Neural cell (in vitro differentiated cells): ENCODE results near the gene KIAA0753. TPM values are rescaled to one million over a fixed set of nuclear protein-coding genes. Genes with fewer than 3 reads are reported as not detected.

ENCODE experiments used
- H2AFZ ChIP-seq: fragments of 200-600, 300-800 bp; sonication (generic), shearing (Covaris generic); 2 replicates; pipeline ENCODE4 v1.6.0; 2014; ENCODE audit warnings: low read depth, mild to moderate bottlenecking, antibody characterized with exemption, low read length, moderate library complexity
- H3F3A ChIP-seq: fragments of 200-600 bp; shearing (Covaris generic); 2 replicates; pipeline ENCODE4 v1.6.1; 2016; ENCODE audit warnings: mild to moderate bottlenecking, moderate library complexity, mixed read lengths, antibody characterized with exemption, low read length; ENCODE audit not compliant: insufficient read depth, poor library complexity, severe bottlenecking
- H3K27ac ChIP-seq: fragments of 200-600, 300-800 bp; sonication (generic), shearing (Covaris generic); 2 replicates; pipeline ENCODE4 v1.5.1; 2014; ENCODE audit warnings: mild to moderate bottlenecking, low read length, moderate library complexity
- H3K27me3 ChIP-seq: fragments of 300-800, 200-600 bp; sonication (generic), shearing (Covaris generic); 2 replicates; pipeline ENCODE4 v1.6.0; 2014; ENCODE audit warnings: mild to moderate bottlenecking, low read depth, low read length, moderate library complexity; ENCODE audit not compliant: insufficient read depth
- H3K36me3 ChIP-seq: fragments of 300-800, 200-600 bp; sonication (generic), shearing (Covaris generic); 2 replicates; pipeline ENCODE4 v1.5.1; 2014; ENCODE audit warnings: mild to moderate bottlenecking, antibody characterized with exemption, low read length, moderate library complexity; ENCODE audit not compliant: insufficient read depth
- H3K4me2 ChIP-seq: fragments of 300-800, 200-600 bp; sonication (generic), shearing (Covaris generic); 2 replicates; pipeline ENCODE4 v1.6.0; 2014; ENCODE audit warnings: mild to moderate bottlenecking, low read length
- H3K4me3 ChIP-seq: fragments of 300-800, 200-600 bp; sonication (generic), shearing (Covaris generic); 2 replicates; pipeline ENCODE4 v1.5.1; 2014; ENCODE audit warnings: mild to moderate bottlenecking, low read length, moderate library complexity
- H3K79me2 ChIP-seq: fragments of 200-600 bp; shearing (Covaris generic); replicated peaks from 2 replicates; pipeline ENCODE4 v1.6.0; 2014; ENCODE audit warnings: mild to moderate bottlenecking, low read length, moderate library complexity; ENCODE audit not compliant: insufficient read depth
- H3K9ac ChIP-seq: fragments of 300-800, 200-600 bp; sonication (generic), shearing (Covaris generic); 2 replicates; pipeline ENCODE4 v1.6.1; 2016; ENCODE audit warnings: mild to moderate bottlenecking, low read length, mixed read lengths
- H3K9me2 ChIP-seq: fragments of 200-600 bp; shearing (Covaris generic); 2 replicates; pipeline ENCODE4 v1.6.1; 2016; ENCODE audit warnings: mild to moderate bottlenecking, low read length, mixed read lengths; ENCODE audit not compliant: insufficient read depth
- H3K9me3 ChIP-seq: fragments of 200-600, 300-800 bp; sonication (generic), shearing (Covaris generic); 2 replicates; pipeline ENCODE4 v1.6.1; 2016; ENCODE audit warnings: mild to moderate bottlenecking, mixed run types, low read length, moderate library complexity, mixed read lengths
- H4K20me1 ChIP-seq: fragments of 200-600 bp; shearing (Covaris generic); 2 replicates; pipeline ENCODE4 v1.6.1; 2016; ENCODE audit warnings: mild to moderate bottlenecking, mixed run types; ENCODE audit not compliant: insufficient read depth
- CTCF ChIP-seq: fragments of 450-650 bp; IDR thresholded peaks from 2 replicates; pipeline ENCODE4 v1.5.1; 2014; ENCODE audit warnings: antibody characterized with exemption, mild to moderate bottlenecking, moderate library complexity; ENCODE audit not compliant: poor library complexity, severe bottlenecking
- EP300 ChIP-seq: fragments of 450-650 bp; conservative IDR thresholded peaks from 2 replicates; pipeline ENCODE4 v1.6.1; 2014; ENCODE audit warnings: antibody characterized with exemption, mild to moderate bottlenecking, moderate library complexity; ENCODE audit not compliant: poor library complexity, severe bottlenecking
- EZH2 ChIP-seq: fragments of 200-600, 300-800 bp; shearing (Covaris generic), sonication (generic); IDR thresholded peaks from 2 replicates; pipeline ENCODE4 v1.6.1; 2014; ENCODE audit warnings: antibody characterized with exemption, low read length, borderline replicate concordance, mild to moderate bottlenecking; ENCODE audit not compliant: insufficient read depth, poor library complexity, severe bottlenecking
- MXI1 ChIP-seq: fragments of 450-650 bp; conservative IDR thresholded peaks from 2 replicates; pipeline ENCODE4 v1.6.1; 2014; ENCODE audit warnings: antibody characterized with exemption, mild to moderate bottlenecking; ENCODE audit not compliant: poor library complexity, severe bottlenecking
- POLR2AphosphoS5 ChIP-seq: IDR thresholded peaks from 2 replicates; pipeline ENCODE4 v1.6.1; 2012
- RAD21 ChIP-seq: fragments of 450-650 bp; conservative IDR thresholded peaks from 2 replicates; pipeline ENCODE4 v1.6.1; 2014; ENCODE audit warnings: antibody characterized with exemption, mild to moderate bottlenecking, moderate library complexity
- REST ChIP-seq: IDR thresholded peaks from 2 replicates; pipeline ENCODE4 v1.6.1; 2012; ENCODE audit warnings: borderline replicate concordance
- SMC3 ChIP-seq: fragments of 450-650 bp; conservative IDR thresholded peaks from 2 replicates; pipeline ENCODE4 v1.6.1; 2014; ENCODE audit warnings: antibody characterized with exemption, mild to moderate bottlenecking, moderate library complexity; ENCODE audit not compliant: poor library complexity
- TAF1 ChIP-seq: IDR thresholded peaks from 2 replicates; pipeline ENCODE4 v1.6.1; 2012; ENCODE audit warnings: low read depth
- polyA plus RNA-seq: library from polyadenylated mRNA; depleted of rRNA; stranded (reverse); fragments of >200 nt; gene quantifications from 2 replicates; pipeline ENCODE4 v1.2.3, GENCODE V29; 2014

KIAA0753 gene
- polyA plus RNA-seq, 1 donor from 2014 or later: 32.3 TPM

DNA sequence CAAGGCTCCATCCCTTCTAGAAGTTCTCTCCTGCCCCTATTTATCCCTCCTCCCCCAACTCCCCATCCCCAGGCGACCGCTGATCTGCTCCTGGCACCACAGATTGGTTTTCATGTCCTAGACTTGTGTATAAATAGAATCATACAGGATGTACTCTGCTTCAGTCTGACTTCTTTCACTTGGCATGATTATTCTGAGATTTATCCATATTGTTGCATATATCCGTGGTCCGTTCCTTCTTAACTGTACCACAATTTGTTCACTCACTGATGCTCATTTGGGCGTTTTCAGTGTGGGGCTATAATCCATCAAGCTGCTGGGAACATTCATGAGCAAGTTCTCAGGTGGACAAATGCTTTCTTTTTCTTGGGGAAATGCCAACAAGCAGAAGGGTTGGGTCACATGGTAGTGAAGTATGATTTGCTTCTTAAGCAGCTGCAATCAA, 108.0 kb downstream of the KIAA0753 start:
- no peak overlapping the region for H3K4me3 ChIP-seq
- H3K79me2 ChIP-seq: no peaks in the 10 kb centered on the region
- no peaks in the 10 kb centered on the region for H3K9me3 ChIP-seq
- no peaks in the 10 kb centered on the region for H3K36me3 ChIP-seq
- H3K27me3 ChIP-seq: no peaks in the 10 kb centered on the region
- H4K20me1 ChIP-seq: no peaks in the 10 kb centered on the region
- H3F3A ChIP-seq: no peaks in the 10 kb centered on the region
- no peak overlapping the region for H3K9ac ChIP-seq
- TF ChIP-seq SMC3 (no peak), MXI1 (no peak), EP300 (no peak), CTCF (no peak), RAD21 (no peak), POLR2AphosphoS5 (no peak), EZH2 (no peak), REST (no peak), TAF1 (no peak)
- H3K27ac ChIP-seq: no peak overlapping the region
- H3K9me2 ChIP-seq: no peaks in the 10 kb centered on the region
- no peak overlapping the region for H3K4me2 ChIP-seq
- no peak overlapping the region for H2AFZ ChIP-seq

DNA sequence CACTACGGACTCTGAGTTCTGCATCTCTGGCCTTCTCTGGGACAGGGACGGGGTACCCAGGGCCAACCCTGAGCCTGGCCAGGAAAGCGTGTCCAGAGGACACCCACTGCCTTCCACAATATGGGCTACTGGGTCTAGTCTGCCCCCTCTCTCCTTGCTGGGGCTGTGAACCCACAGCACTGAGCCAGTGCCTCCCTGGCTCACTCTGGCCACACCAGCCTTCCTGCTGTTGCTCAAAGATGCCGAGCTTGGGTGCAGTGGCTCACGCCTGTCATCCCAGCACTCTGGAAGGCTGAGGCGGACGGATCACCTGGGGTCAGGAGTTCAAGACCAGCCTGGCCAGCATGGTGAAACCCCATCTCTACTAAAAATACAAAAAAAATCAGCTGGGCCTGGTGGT, 108.9 kb downstream of the KIAA0753 start:
- Histone ChIP-seq H3K4me2 (no peak overlapping the region), H2AFZ (no peak overlapping the region), H3K79me2 (no peaks in the 10 kb centered on the region), H3K4me3 (no peak overlapping the region), H3K9me3 (no peaks in the 10 kb centered on the region), H3K36me3 (no peaks in the 10 kb centered on the region), H3K27ac (no peak overlapping the region), H3K27me3 (no peaks in the 10 kb centered on the region), H4K20me1 (no peaks in the 10 kb centered on the region), H3K9me2 (no peaks in the 10 kb centered on the region), H3F3A (no peaks in the 10 kb centered on the region), H3K9ac (no peak overlapping the region)
- TF ChIP-seq TAF1: no peak
- TF ChIP-seq CTCF: no peak
- no peak for TF ChIP-seq REST
- TF ChIP-seq SMC3: no peak
- TF ChIP-seq MXI1: no peak
- no peak for TF ChIP-seq RAD21
- no peak for TF ChIP-seq EZH2
- TF ChIP-seq EP300: no peak
- TF ChIP-seq POLR2AphosphoS5: no peak
